K562 (cell line): ENCODE results near the gene EHD2. TPM values are rescaled to one million over a fixed set of nuclear protein-coding genes. Genes with fewer than 3 reads are reported as not detected.

ENCODE experiments used
- ARID3A ChIP-seq: IDR thresholded peaks from 2 replicates; pipeline ENCODE4 v1.6.1; 2012; ENCODE audit warnings: low read depth, low read length, improper control_type of control experiment, borderline replicate concordance
- C11orf30 ChIP-seq: fragments of 450-650 bp; IDR thresholded peaks from 2 replicates; pipeline ENCODE4 v1.6.1; 2016; ENCODE audit warnings: low read depth, mild to moderate bottlenecking
- CREB3L1 ChIP-seq: fragments of 450-650 bp; IDR thresholded peaks from 2 replicates; pipeline ENCODE4 v1.6.1; 2014; ENCODE audit warnings: low read depth, mild to moderate bottlenecking, moderate library complexity, borderline replicate concordance
- DNMT1 ChIP-seq: fragments of 450-650 bp; IDR thresholded peaks from 2 replicates; pipeline ENCODE4 v1.6.1; 2016; ENCODE audit warnings: antibody characterized with exemption, mild to moderate bottlenecking
- EGR1 ChIP-seq: fragments of 450-650 bp; conservative IDR thresholded peaks from 2 replicates; pipeline ENCODE4 v1.6.1; 2017; ENCODE audit warnings: mild to moderate bottlenecking
- FOSL1 ChIP-seq: fragments of 200-800 bp; sonication (Bioruptor generic); conservative IDR thresholded peaks from 2 replicates; pipeline ENCODE4 v1.6.1; 2016; ENCODE audit warnings: missing genetic modification characterization, missing compliant biosample characterization
- FUS ChIP-seq: fragments of 200-400 bp; formaldehyde crosslinking; optimal IDR thresholded peaks from 2 replicates; pipeline ENCODE3; 2017; ENCODE audit warnings: low read depth, low read length
- HDAC6 ChIP-seq: IDR thresholded peaks from 2 replicates; pipeline ENCODE4 v1.6.1; 2012; ENCODE audit warnings: low read depth, mild to moderate bottlenecking, control low read depth, inconsistent platforms, low read length, moderate library complexity
- HNRNPLL ChIP-seq: fragments of 200-400 bp; formaldehyde crosslinking; IDR thresholded peaks from 2 replicates; pipeline ENCODE4 v1.6.1; 2017; ENCODE audit warnings: low read length, low read depth, mild to moderate bottlenecking; ENCODE audit not compliant: poor library complexity, severe bottlenecking
- KAT7 ChIP-seq: sonication (generic); formaldehyde crosslinking; IDR thresholded peaks from 2 replicates; pipeline ENCODE4 v1.8.0; 2022; ENCODE audit warnings: missing genetic modification reagents, mild to moderate bottlenecking, borderline replicate concordance
- LARP7 ChIP-seq: fragments of 450-650 bp; IDR thresholded peaks from 2 replicates; pipeline ENCODE4 v1.6.1; 2016
- MCM2 ChIP-seq: fragments of 450-650 bp; IDR thresholded peaks from 2 replicates; pipeline ENCODE4 v1.6.1; 2017; ENCODE audit warnings: low read depth, mild to moderate bottlenecking
- NONO ChIP-seq, 2 experiments: fragments of 200-400 bp in 1 of 2; fragments of 450-650 bp in 1 of 2; formaldehyde crosslinking in 1 of 2; IDR thresholded peaks; 2 replicates each; pipeline ENCODE4 v1.6.1; 2017; ENCODE audit warnings: low read depth in 2 of 2, mild to moderate bottlenecking in 2 of 2, moderate library complexity in 2 of 2, low read length in 1 of 2
- RBM14 ChIP-seq: fragments of 200-400 bp; formaldehyde crosslinking; IDR thresholded peaks from 2 replicates; pipeline ENCODE4 v1.6.1; 2018; ENCODE audit warnings: low read depth, mild to moderate bottlenecking, low read length, moderate library complexity, borderline replicate concordance; ENCODE audit not compliant: insufficient read depth
- RBM39 ChIP-seq: fragments of 200-400 bp; formaldehyde crosslinking; optimal IDR thresholded peaks from 2 replicates; pipeline ENCODE3; 2018; ENCODE audit warnings: low read depth, low read length
- RUNX1 ChIP-seq: sonication (generic); IDR thresholded peaks from 2 replicates; pipeline ENCODE4 v1.6.1; 2016; ENCODE audit warnings: antibody characterized with exemption, low read depth
- SREBF2 ChIP-seq: sonication (generic); formaldehyde crosslinking; IDR thresholded peaks from 2 replicates; pipeline ENCODE4 v1.4.0; 2020; ENCODE audit warnings: mild to moderate bottlenecking, missing genetic modification reagents
- SRSF9 ChIP-seq: fragments of 200-400 bp; formaldehyde crosslinking; IDR thresholded peaks from 2 replicates; pipeline ENCODE4 v1.6.1; 2017; ENCODE audit warnings: low read depth, low read length, borderline replicate concordance
- TBL1XR1 ChIP-seq, 2 experiments: IDR thresholded peaks; 2 replicates each; pipeline ENCODE4 v1.6.1; 2012; ENCODE audit warnings: improper control_type of control experiment in 2 of 2, low read length in 2 of 2, mild to moderate bottlenecking in 1 of 2
- TEAD4 ChIP-seq, 2 experiments: sonication (generic) in 1 of 2; formaldehyde crosslinking in 1 of 2; IDR thresholded peaks; 2 replicates each; pipeline versions ENCODE4 v1.6.1 to v1.8.0; 2012 to 2022; ENCODE audit warnings: borderline replicate concordance in 1 of 2, inconsistent platforms in 1 of 2, low read length in 1 of 2, mild to moderate bottlenecking in 1 of 2, missing genetic modification reagents in 1 of 2
- ZBTB49 ChIP-seq: sonication (generic); formaldehyde crosslinking; IDR thresholded peaks from 2 replicates; pipeline ENCODE4 v1.8.0; 2022; ENCODE audit warnings: missing genetic modification reagents, mild to moderate bottlenecking, borderline replicate concordance
- ZNF778 ChIP-seq: fragments of 450-650 bp; formaldehyde crosslinking; IDR thresholded peaks from 2 replicates; pipeline ENCODE4 v1.4.0; 2020; ENCODE audit warnings: mild to moderate bottlenecking, moderate library complexity
- polyA plus RNA-seq, 8 experiments: library from polyadenylated mRNA; depleted of rRNA in 4 of 8; stranded (reverse) in 5 of 8; unstranded in 3 of 8; fragments of >200 nt; fragmentation: Nextera tagmentation in 2 of 8; fragmentation: Illumina TruSeq in 1 of 8; extraction: Ambion mirVana in 2 of 8; extraction: Trizol in 1 of 8; gene quantifications; 2 replicates each; pipeline versions ENCODE4 v1.2.1 to v1.2.3, GENCODE V29; 2011 to 2014; ENCODE audit warnings: inconsistent platforms in 1 of 8, missing spikeins in 1 of 8
- total RNA-seq, 7 experiments: library from RNA; depleted of rRNA in 6 of 7; stranded (reverse); fragments of >200 nt in 6 of 7; fragmentation: Illumina TruSeq in 2 of 7; extraction: Trizol in 2 of 7; gene quantifications; 2 replicates each; pipeline versions ENCODE4 v1.2.1 to v1.2.3, GENCODE V29; 2011 to 2021; ENCODE audit warnings: low replicate concordance in 1 of 7

EHD2 gene
- total and polyA plus RNA-seq, 9 of the 15 experiments (the other 6 are each of a cell fraction or from before 2014, with no cell fraction given): 1.7 to 32.2 (median 3.0) TPM

- TF ChIP-seq TEAD4 (IDR thresholded peaks at IDR 0.05; ENCODE audit: low read length): 0 out of 2 replicates have a peak, but pooled peaks have one; percentile 22
- no peak for TF ChIP-seq TEAD4 (CRISPR knock-in tag; IDR thresholded peaks at IDR 0.05; ENCODE audit: borderline replicate concordance)
- 0 out of 2 replicates have a peak, but pooled peaks have one; percentile 28 for TF ChIP-seq ARID3A
- TF ChIP-seq ZBTB49: no peak
- no peak for TF ChIP-seq TBL1XR1 (IDR thresholded peaks at IDR 0.05; ENCODE audit: low read length in 2 of 2)
- no peak for TF ChIP-seq FUS
- no peak for TF ChIP-seq RBM39
- no peak for TF ChIP-seq SRSF9
- no peak for TF ChIP-seq HNRNPLL
- TF ChIP-seq RBM14: no peak
- TF ChIP-seq C11orf30: peak; percentile 74
- TF ChIP-seq HDAC6: no peak
- no peak for TF ChIP-seq ZNF778 (CRISPR knock-in tag)
- no peak for TF ChIP-seq SREBF2 (CRISPR knock-in tag)
- peak; percentile 63 for TF ChIP-seq FOSL1
- no peak for TF ChIP-seq KAT7
- no peak for TF ChIP-seq EGR1
- peak; percentile 50; the same call in 1 of the 2 replicates for TF ChIP-seq CREB3L1
- no peak for TF ChIP-seq DNMT1
- TF ChIP-seq LARP7: no peak
- TF ChIP-seq RUNX1: no peak
- TF ChIP-seq NONO (IDR thresholded peaks at IDR 0.05; ENCODE audit: low read depth in 2 of 2, low read length in 1 of 2): no peak
- no peak for TF ChIP-seq MCM2
Observed at GRCh38 chr19:47663911-47664771, 49.1 kb upstream of the EHD2 start (continued).
